GM12878 (cell line): ENCODE results near the gene TTLL8. TPM values are rescaled to one million over a fixed set of nuclear protein-coding genes. Genes with fewer than 3 reads are reported as not detected.

Experiments
- ATAC-seq: fragments of 200-7000 bp; cut with Tn5 transposase; 3 replicates; pipeline ENCODE4 v1.9.1; 2020; ENCODE audit warnings: mild to moderate bottlenecking, moderate library complexity
- BruUV-seq: library from RNA; stranded (reverse); fragments of 400-500 nt; replicated peaks from 2 replicates; lab custom pipeline; 2021; lab: Mats Ljungman, UMichigan
- CTCF ChIA-PET: fragments of 300-600 bp; sonication (Branson Sonifier 250); formaldehyde crosslinking; extraction: SDS; loops from one replicate; lab custom pipeline; 2021; ENCODE audit warnings: inconsistent platforms; lab: Yijun Ruan, JAX
- POLR2A ChIA-PET: fragments of 350-600 bp; formaldehyde crosslinking; extraction: SDS; loops from one replicate; lab custom pipeline; 2021; ENCODE audit warnings: inconsistent platforms; lab: Charles Lee
- RAD21 ChIA-PET: fragments of 300-600 bp; sonication (Branson Sonifier 250); formaldehyde crosslinking; loops from one replicate; lab custom pipeline; 2023; ENCODE audit warnings: antibody characterized with exemption; ENCODE audit not compliant: unreplicated experiment; lab: Charles Lee
- SMC1A ChIA-PET: fragments of 300-600 bp; sonication (Branson Sonifier 250); formaldehyde crosslinking; loops from one replicate; lab custom pipeline; 2023; ENCODE audit not compliant: unreplicated experiment, uncharacterized antibody; lab: Charles Lee
- DNase-seq: peaks from one replicate; pipeline ENCODE4 v3.0.0-alpha.2; 2011; ENCODE audit warnings: low read depth, low spot score
- FAIRE-seq: peaks from 3 replicates; lab custom pipeline; 2011; peaks lifted over from hg19 to GRCh38; lab: Jason Lieb, UNC
- H2AFZ ChIP-seq: 2 replicates; pipeline ENCODE4 v1.6.0; 2011; ENCODE audit warnings: low read depth, low read length, control low read depth; ENCODE audit not compliant: control insufficient read depth
- H3K27ac ChIP-seq: 2 replicates; pipeline ENCODE4 v1.5.1; 2011; ENCODE audit warnings: control low read depth; ENCODE audit not compliant: control insufficient read depth, insufficient read depth
- H3K27me3 ChIP-seq, 2 experiments: replicated peaks in 1 of 2; 2 replicates each; pipeline versions ENCODE4 v1.6.0 to v1.6.1; 2011; ENCODE audit warnings: low read length in 1 of 2; ENCODE audit not compliant: control insufficient read depth in 2 of 2, insufficient read depth in 2 of 2
- H3K36me3 ChIP-seq, 2 experiments: 2 replicates each; pipeline ENCODE4 v1.5.1; 2011; ENCODE audit warnings: low read length in 1 of 2; ENCODE audit not compliant: control insufficient read depth in 2 of 2, insufficient read depth in 2 of 2
- H3K4me1 ChIP-seq: 2 replicates; pipeline ENCODE4 v1.6.1; 2011; ENCODE audit warnings: mild to moderate bottlenecking, low read length, moderate library complexity, mixed read lengths; ENCODE audit not compliant: control insufficient read depth, insufficient read depth
- H3K4me2 ChIP-seq: 2 replicates; pipeline ENCODE4 v1.6.0; 2011; ENCODE audit warnings: control low read depth; ENCODE audit not compliant: control insufficient read depth, insufficient read depth
- H3K4me3 ChIP-seq: fragments of 200-600 bp; sonication (generic); 2 replicates; pipeline ENCODE4 v1.5.1; 2016
- H3K79me2 ChIP-seq: 2 replicates; pipeline ENCODE4 v1.6.0; 2011; ENCODE audit warnings: low read length; ENCODE audit not compliant: control insufficient read depth, insufficient read depth
- H3K9ac ChIP-seq: 2 replicates; pipeline ENCODE4 v1.8.0; 2011; ENCODE audit warnings: low read length, control low read depth, mixed read lengths; ENCODE audit not compliant: control insufficient read depth, insufficient read depth
- H3K9me3 ChIP-seq: replicated peaks from 3 replicates; pipeline ENCODE4 v1.5.1; 2011; ENCODE audit warnings: mild to moderate bottlenecking, low read length; ENCODE audit not compliant: control insufficient read depth, insufficient read depth
- H4K20me1 ChIP-seq: 2 replicates; pipeline ENCODE4 v1.6.0; 2011; ENCODE audit not compliant: control insufficient read depth, insufficient read depth
- BRCA1 ChIP-seq: IDR thresholded peaks from 2 replicates; pipeline ENCODE4 v1.6.1; 2011; ENCODE audit warnings: low read depth, low read length, improper control_type of control experiment
- DPF2 ChIP-seq: fragments of 450-650 bp; IDR thresholded peaks from 2 replicates; pipeline ENCODE4 v1.6.1; 2017; ENCODE audit warnings: mild to moderate bottlenecking
- EP300 ChIP-seq, 2 experiments: fragments of 150-350 bp in 1 of 2; IDR thresholded peaks; 2 replicates each; pipeline ENCODE4 v1.6.1; 2011 to 2012; ENCODE audit warnings: low read depth in 2 of 2, low read length in 2 of 2, borderline replicate concordance in 1 of 2, improper control_type of control experiment in 1 of 2, inconsistent platforms in 1 of 2; ENCODE audit not compliant: control insufficient read depth in 1 of 2
- FOXM1 ChIP-seq: IDR thresholded peaks from 2 replicates; pipeline ENCODE4 v1.6.1; 2012; ENCODE audit warnings: low read depth, mild to moderate bottlenecking, inconsistent platforms, low read length, moderate library complexity
- HCFC1 ChIP-seq: fragments of 150-350 bp; IDR thresholded peaks from 2 replicates; pipeline ENCODE4 v1.6.1; 2014; ENCODE audit warnings: low read length
- HDAC6 ChIP-seq: fragments of 200-600 bp; sonication (generic); IDR thresholded peaks from one replicate; pipeline ENCODE4 v1.8.0; 2017; ENCODE audit warnings: antibody characterized with exemption; ENCODE audit not compliant: unreplicated experiment
- HDGF ChIP-seq: fragments of 450-650 bp; IDR thresholded peaks from 2 replicates; pipeline ENCODE4 v1.6.1; 2016; ENCODE audit warnings: antibody characterized with exemption
- IKZF1 ChIP-seq: fragments of 450-650 bp; conservative IDR thresholded peaks from 2 replicates; pipeline ENCODE4 v1.6.1; 2017; ENCODE audit warnings: antibody characterized with exemption, mild to moderate bottlenecking
- JUND ChIP-seq: IDR thresholded peaks from 2 replicates; pipeline ENCODE4 v1.6.1; 2012; ENCODE audit warnings: low read depth, mild to moderate bottlenecking, low read length, improper control_type of control experiment, moderate library complexity
- MXI1 ChIP-seq: fragments of 150-350 bp; IDR thresholded peaks from 2 replicates; pipeline ENCODE4 v1.6.1; 2011; ENCODE audit warnings: low read depth, mild to moderate bottlenecking, inconsistent platforms, low read length, improper control_type of control experiment
- NFYB ChIP-seq: IDR thresholded peaks from 2 replicates; pipeline ENCODE4 v1.6.1; 2011; ENCODE audit warnings: low read depth, mild to moderate bottlenecking, low read length, improper control_type of control experiment, moderate library complexity; ENCODE audit not compliant: insufficient read depth
- NRF1 ChIP-seq: conservative IDR thresholded peaks from 2 replicates; pipeline ENCODE4 v1.6.1; 2011; ENCODE audit warnings: mild to moderate bottlenecking, low read depth, low read length, improper control_type of control experiment
- POLR2AphosphoS5 ChIP-seq: IDR thresholded peaks from 2 replicates; pipeline ENCODE4 v1.6.1; 2011; ENCODE audit warnings: mild to moderate bottlenecking, low read length, inconsistent platforms
- RCOR1 ChIP-seq: conservative IDR thresholded peaks from 2 replicates; pipeline ENCODE4 v1.6.1; 2012; ENCODE audit warnings: low read depth, low read length, improper control_type of control experiment
- SIN3A ChIP-seq: IDR thresholded peaks from 2 replicates; pipeline ENCODE4 v1.6.1; 2012; ENCODE audit warnings: low read depth, low read length, improper control_type of control experiment
- STAT3 ChIP-seq: IDR thresholded peaks from 2 replicates; pipeline ENCODE4 v1.6.1; 2011; ENCODE audit warnings: low read depth, low read length, improper control_type of control experiment
- TBL1XR1 ChIP-seq: IDR thresholded peaks from 2 replicates; pipeline ENCODE4 v1.6.1; 2012; ENCODE audit warnings: low read depth, low read length, improper control_type of control experiment
- WGBS: methylation state at CpG from one replicate; pipeline ENCODE4 v1.1.6; 2016; ENCODE audit warnings: low lambda C conversion rate; ENCODE audit not compliant: insufficient replicate concordance, insufficient coverage; ENCODE audit errors: missing lambda C conversion rate; 5-methylcytosine and 5-hydroxymethylcytosine counted together
- in situ Hi-C: fragments of 300-500 bp; cut with MboI; formaldehyde crosslinking; loops from 9 replicates; pipeline ENCODE4 v1.14.3; 2018; ENCODE audit warnings: mixed read lengths
- intact Hi-C: fragments of 100-400 bp; cut with micrococcal nuclease; formaldehyde crosslinking; loops from one replicate; pipeline ENCODE4 v1.14.2; 2022; ENCODE audit not compliant: unreplicated experiment
- polyA plus RNA-seq, 11 experiments: library from polyadenylated mRNA; depleted of rRNA in 4 of 11; unstranded in 6 of 11; stranded (reverse) in 5 of 11; fragments of >200 nt; fragmentation: Nextera tagmentation in 4 of 11; fragmentation: Illumina TruSeq in 1 of 11; extraction: Ambion mirVana in 4 of 11; extraction: Trizol in 1 of 11; gene quantifications; 1 replicate in 1 of 11; 2 replicates in 10 of 11; pipeline versions ENCODE4 v1.2.1 to v1.2.3, GENCODE V29; 2011 to 2016; ENCODE audit warnings: inconsistent platforms in 2 of 11, missing spikeins in 2 of 11, low read depth in 1 of 11
- total RNA-seq, 4 experiments: library from RNA; depleted of rRNA in 3 of 4; stranded (reverse); fragments of >200 nt in 3 of 4; fragmentation: Illumina TruSeq in 1 of 4; extraction: Trizol in 1 of 4; gene quantifications; 2 replicates each; pipeline versions ENCODE4 v1.2.1 to v1.2.3, GENCODE V29; 2013 to 2021
- TF ChIP-seq, protein P1 (sequence below): IDR thresholded peaks from 2 replicates; pipeline ENCODE4 v1.6.1; 2011; ENCODE audit warnings: low read depth, low read length, improper control_type of control experiment, borderline replicate concordance
- TF ChIP-seq, protein P2 (sequence below): fragments of 450-650 bp; conservative IDR thresholded peaks from 2 replicates; pipeline ENCODE4 v1.6.1; 2017; ENCODE audit warnings: mild to moderate bottlenecking, moderate library complexity
- TF ChIP-seq, protein P3 (sequence below): IDR thresholded peaks from 2 replicates; pipeline ENCODE4 v1.6.1; 2011; ENCODE audit warnings: low read depth, mild to moderate bottlenecking, low read length, moderate library complexity, borderline replicate concordance; ENCODE audit errors: extremely low read depth
- TF ChIP-seq, protein P4 (sequence below): IDR thresholded peaks from 2 replicates; pipeline ENCODE4 v1.6.1; 2012; ENCODE audit warnings: low read depth, low read length, improper control_type of control experiment

The TTLL8 gene
- total and polyA plus RNA-seq, 10 of the 15 experiments (the other 5 are each of a cell fraction or from before 2014, with no cell fraction given), result not detected

DNA sequence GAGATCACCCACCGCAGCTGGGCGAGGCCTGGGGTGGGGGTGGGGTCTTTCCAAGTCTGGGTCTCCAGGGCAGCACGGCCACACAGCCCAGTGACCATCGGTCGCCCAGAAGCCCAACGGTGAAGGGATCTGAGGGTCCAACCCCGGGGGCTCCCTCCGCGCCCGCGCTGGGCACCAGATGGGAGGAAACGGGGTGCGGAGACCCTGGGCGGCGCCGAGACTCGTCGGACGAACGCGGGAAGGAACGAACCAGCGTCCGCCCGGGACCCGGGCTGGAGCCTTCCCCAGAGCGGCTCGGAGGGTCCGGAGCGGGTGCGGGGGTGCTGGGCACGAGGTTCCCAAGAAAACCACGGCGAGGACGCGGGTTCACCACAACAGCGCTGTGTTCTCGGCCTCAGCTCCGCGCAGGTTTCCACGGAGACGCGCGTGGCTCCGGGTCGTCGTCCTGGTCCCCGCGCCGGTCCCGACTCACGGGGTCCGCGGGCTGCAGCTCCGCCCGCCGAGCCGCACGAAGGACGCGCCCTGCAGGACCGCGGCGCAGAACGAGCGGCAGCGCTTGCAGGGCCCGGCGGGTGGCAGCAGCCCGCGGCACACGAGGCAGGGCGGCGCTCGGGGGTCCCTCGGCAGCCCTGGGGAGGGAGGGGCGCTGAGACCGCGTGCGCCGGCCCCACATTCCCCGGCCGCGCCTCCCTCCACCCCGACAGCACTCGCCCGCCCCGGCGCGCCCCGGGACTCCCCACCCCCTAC, 43.3 kb downstream of the TTLL8 start:
- no TSS peak for BruUV-seq
- DNase-seq, result no peak
- Histone ChIP-seq H2AFZ (peak overlapping the region; percentile 15; the same call in 1 of the 2 replicates), H3K79me2 (no peaks in the 10 kb centered on the region), H3K4me3 (no peak overlapping the region), H3K4me1 (peaks cover 36% of the 10 kb centered on the region), H3K9me3 (no peaks in the 10 kb centered on the region; the same call in 2 of the 3 replicates), H3K27me3 (no peaks in the 10 kb centered on the region; a peak in 1 of 4 replicates), H3K36me3 (no peaks in the 10 kb centered on the region), H3K27ac (no peak overlapping the region), H4K20me1 (no peaks in the 10 kb centered on the region), H3K4me2 (peak overlapping the region; percentile 55; the same call in 1 of the 2 replicates), H3K9ac (no peak overlapping the region)
- CTCF ChIA-PET, result no interaction called here
- POLR2A ChIA-PET, result interaction anchor here (0.6 kb wide), 1 partner anchor 102 kb away, joined by 8 read pairs; no protein-coding TSS in a partner anchor
- ATAC-seq, result no peak
- SMC1A ChIA-PET, result no interaction called here
- intact Hi-C loops, result loop anchor here (5.0 kb wide), 1 partner anchor 83 kb away; no protein-coding TSS in a partner anchor
- in situ Hi-C loops, result no loop called here
- FAIRE-seq, result no peak
- WGBS, result 25% methylated on average over 47 of the region's 91 CpGs
- RAD21 ChIA-PET, result no interaction called here
- TF ChIP-seq SIN3A, result no peak
- TF ChIP-seq, protein P1, sequence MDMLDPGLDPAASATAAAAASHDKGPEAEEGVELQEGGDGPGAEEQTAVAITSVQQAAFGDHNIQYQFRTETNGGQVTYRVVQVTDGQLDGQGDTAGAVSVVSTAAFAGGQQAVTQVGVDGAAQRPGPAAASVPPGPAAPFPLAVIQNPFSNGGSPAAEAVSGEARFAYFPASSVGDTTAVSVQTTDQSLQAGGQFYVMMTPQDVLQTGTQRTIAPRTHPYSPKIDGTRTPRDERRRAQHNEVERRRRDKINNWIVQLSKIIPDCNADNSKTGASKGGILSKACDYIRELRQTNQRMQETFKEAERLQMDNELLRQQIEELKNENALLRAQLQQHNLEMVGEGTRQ, result no peak
- TF ChIP-seq, protein P2, sequence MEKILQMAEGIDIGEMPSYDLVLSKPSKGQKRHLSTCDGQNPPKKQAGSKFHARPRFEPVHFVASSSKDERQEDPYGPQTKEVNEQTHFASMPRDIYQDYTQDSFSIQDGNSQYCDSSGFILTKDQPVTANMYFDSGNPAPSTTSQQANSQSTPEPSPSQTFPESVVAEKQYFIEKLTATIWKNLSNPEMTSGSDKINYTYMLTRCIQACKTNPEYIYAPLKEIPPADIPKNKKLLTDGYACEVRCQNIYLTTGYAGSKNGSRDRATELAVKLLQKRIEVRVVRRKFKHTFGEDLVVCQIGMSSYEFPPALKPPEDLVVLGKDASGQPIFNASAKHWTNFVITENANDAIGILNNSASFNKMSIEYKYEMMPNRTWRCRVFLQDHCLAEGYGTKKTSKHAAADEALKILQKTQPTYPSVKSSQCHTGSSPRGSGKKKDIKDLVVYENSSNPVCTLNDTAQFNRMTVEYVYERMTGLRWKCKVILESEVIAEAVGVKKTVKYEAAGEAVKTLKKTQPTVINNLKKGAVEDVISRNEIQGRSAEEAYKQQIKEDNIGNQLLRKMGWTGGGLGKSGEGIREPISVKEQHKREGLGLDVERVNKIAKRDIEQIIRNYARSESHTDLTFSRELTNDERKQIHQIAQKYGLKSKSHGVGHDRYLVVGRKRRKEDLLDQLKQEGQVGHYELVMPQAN, result 0 out of 2 replicates have a peak, but pooled peaks have one; percentile 32
- TF ChIP-seq STAT3, result no peak
- TF ChIP-seq, protein P3, sequence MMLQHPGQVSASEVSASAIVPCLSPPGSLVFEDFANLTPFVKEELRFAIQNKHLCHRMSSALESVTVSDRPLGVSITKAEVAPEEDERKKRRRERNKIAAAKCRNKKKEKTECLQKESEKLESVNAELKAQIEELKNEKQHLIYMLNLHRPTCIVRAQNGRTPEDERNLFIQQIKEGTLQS, result no peak
- TF ChIP-seq NFYB, result no peak
- no peak for TF ChIP-seq NRF1
- TF ChIP-seq DPF2, result peak; percentile 36
- no peak for TF ChIP-seq HCFC1
- no peak for TF ChIP-seq HDGF
- no peak for TF ChIP-seq TBL1XR1
- TF ChIP-seq MXI1, result no peak
- TF ChIP-seq, protein P4, sequence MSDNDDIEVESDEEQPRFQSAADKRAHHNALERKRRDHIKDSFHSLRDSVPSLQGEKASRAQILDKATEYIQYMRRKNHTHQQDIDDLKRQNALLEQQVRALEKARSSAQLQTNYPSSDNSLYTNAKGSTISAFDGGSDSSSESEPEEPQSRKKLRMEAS, result no peak
- TF ChIP-seq FOXM1, result no peak
- no peak for TF ChIP-seq POLR2AphosphoS5
- no peak for TF ChIP-seq BRCA1
- TF ChIP-seq RCOR1, result no peak
- peak; percentile 36 for TF ChIP-seq IKZF1
- no peak for TF ChIP-seq JUND
- no peak for TF ChIP-seq EP300 (IDR thresholded peaks at IDR 0.05; ENCODE audit: borderline replicate concordance in 1 of 2, control insufficient read depth in 1 of 2, low read depth in 2 of 2, low read length in 2 of 2)
- no peak for TF ChIP-seq HDAC6
